Measurements from ENCODE around the gene RPS6KL1. TPM values are rescaled to one million over a fixed set of nuclear protein-coding genes. Genes with fewer than 3 reads are reported as not detected.

The RPS6KL1 gene
- total RNA-seq, 1 experiment from 2014 or later, result 9.8 TPM

DNA sequence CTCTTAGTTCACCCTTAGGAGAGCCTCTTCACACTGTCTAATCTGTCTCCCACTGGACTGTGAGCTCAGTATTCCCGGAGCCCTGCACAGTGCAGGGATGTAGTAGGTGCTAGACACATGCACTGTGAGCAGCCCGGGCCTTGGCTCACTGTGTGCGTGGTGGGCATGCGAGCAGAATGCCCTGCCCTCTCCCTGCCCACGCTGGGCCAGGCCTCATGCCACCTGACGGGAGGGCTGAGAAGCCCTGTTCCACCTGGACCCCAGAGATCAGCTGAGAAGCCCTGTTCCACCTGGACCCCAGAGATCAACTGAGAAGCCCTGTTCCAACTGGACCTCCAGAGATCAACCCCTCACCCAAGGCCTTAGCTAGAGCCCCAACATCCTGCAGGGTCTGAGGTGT is 10.9 kb downstream of the RPS6KL1 start:
- Histone ChIP-seq H3K4me3 (ENCODE audit: low read depth, low read length) (no peak overlapping the region), H3K36me3 (ENCODE audit: control insufficient read depth, insufficient read depth, low read length) (no peaks in the 10 kb centered on the region), H3K27me3 (replicated peaks; ENCODE audit: control insufficient read depth, insufficient read depth, low read length) (no peaks in the 10 kb centered on the region), H3K9me3 (no peaks in the 10 kb centered on the region), H3K4me1 (no peaks in the 10 kb centered on the region)
- no peaks in the 10 kb centered on the region for H3K27me3 Mint-ChIP-seq (ENCODE audit: insufficient read depth, unreplicated experiment)
- DNase-seq, result no peak
- H3K27ac Mint-ChIP-seq (ENCODE audit: unreplicated experiment), result no peak overlapping the region
- no peak overlapping the region for H3K4me3 Mint-ChIP-seq (ENCODE audit: unreplicated experiment)
- no TSS peak for BruUV-seq (replicated peaks)
- intact Hi-C loops (cut with micrococcal nuclease; ENCODE audit: unreplicated experiment), result no loop called here
- H3K9me3 Mint-ChIP-seq (ENCODE audit: unreplicated experiment), result no peaks in the 10 kb centered on the region
- ChIA-PET POLR2A (no interaction called here), CTCF (interaction anchor here (1.0 to 1.8 kb wide), 2 partner anchors 11 to 177 kb away, joined by 5 to 7 read pairs; partner anchors contain the start of gene RPS6KL1)
- TF ChIP-seq, protein P1, sequence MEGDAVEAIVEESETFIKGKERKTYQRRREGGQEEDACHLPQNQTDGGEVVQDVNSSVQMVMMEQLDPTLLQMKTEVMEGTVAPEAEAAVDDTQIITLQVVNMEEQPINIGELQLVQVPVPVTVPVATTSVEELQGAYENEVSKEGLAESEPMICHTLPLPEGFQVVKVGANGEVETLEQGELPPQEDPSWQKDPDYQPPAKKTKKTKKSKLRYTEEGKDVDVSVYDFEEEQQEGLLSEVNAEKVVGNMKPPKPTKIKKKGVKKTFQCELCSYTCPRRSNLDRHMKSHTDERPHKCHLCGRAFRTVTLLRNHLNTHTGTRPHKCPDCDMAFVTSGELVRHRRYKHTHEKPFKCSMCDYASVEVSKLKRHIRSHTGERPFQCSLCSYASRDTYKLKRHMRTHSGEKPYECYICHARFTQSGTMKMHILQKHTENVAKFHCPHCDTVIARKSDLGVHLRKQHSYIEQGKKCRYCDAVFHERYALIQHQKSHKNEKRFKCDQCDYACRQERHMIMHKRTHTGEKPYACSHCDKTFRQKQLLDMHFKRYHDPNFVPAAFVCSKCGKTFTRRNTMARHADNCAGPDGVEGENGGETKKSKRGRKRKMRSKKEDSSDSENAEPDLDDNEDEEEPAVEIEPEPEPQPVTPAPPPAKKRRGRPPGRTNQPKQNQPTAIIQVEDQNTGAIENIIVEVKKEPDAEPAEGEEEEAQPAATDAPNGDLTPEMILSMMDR (IDR thresholded peaks at IDR 0.05; ENCODE audit: insufficient read depth in 1 of 2, low read depth in 1 of 2, low read length in 1 of 2, severe bottlenecking in 1 of 2, unreplicated experiment in 1 of 2), result no peak
- H3K4me1 Mint-ChIP-seq (ENCODE audit: low read depth, unreplicated experiment), result no peaks in the 10 kb centered on the region
- H3K36me3 Mint-ChIP-seq (ENCODE audit: insufficient read depth, unreplicated experiment), result peaks cover 4% of the 10 kb centered on the region

DNA sequence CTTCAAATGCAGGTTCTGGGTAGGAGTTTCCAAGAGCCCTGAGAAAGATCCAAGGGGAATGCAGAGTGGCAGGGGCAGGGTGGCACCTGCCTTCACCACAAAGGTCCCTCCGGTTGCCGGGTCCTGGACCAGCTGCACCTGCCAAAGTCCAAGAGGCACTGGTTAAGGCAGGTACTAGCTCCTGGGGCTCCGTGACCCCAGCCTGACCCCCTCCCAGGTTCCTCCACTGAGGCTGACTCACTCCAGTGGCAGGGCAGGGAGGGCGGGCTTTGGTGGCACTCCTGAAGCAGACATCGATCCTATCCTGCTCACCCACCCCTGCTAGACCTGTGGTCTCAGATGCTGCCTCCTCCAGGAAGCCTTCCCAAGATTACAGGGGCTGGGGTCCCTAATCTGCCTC is 11.4 kb downstream of the RPS6KL1 start:
- BruUV-seq (replicated peaks), result no TSS peak
- no peaks in the 10 kb centered on the region for H3K4me1 ChIP-seq
- H3K9me3 ChIP-seq, result no peaks in the 10 kb centered on the region
- H3K27me3 ChIP-seq (replicated peaks; ENCODE audit: control insufficient read depth, insufficient read depth, low read length), result no peaks in the 10 kb centered on the region
- CTCF ChIA-PET, result interaction anchor here (0.6 to 1.8 kb wide), 3 partner anchors 12 to 177 kb away, joined by 3 to 7 read pairs (median 5); partner anchors contain the start of gene RPS6KL1
- Mint-ChIP-seq H3K4me1 (ENCODE audit: low read depth, unreplicated experiment) (no peaks in the 10 kb centered on the region), H3K27me3 (ENCODE audit: insufficient read depth, unreplicated experiment) (no peaks in the 10 kb centered on the region), H3K4me3 (ENCODE audit: unreplicated experiment) (no peak overlapping the region), H3K36me3 (ENCODE audit: insufficient read depth, unreplicated experiment) (peaks cover 4% of the 10 kb centered on the region), H3K9me3 (ENCODE audit: unreplicated experiment) (no peaks in the 10 kb centered on the region), H3K27ac (ENCODE audit: unreplicated experiment) (no peak overlapping the region)
- POLR2A ChIA-PET, result no interaction called here
- no peak for DNase-seq
- intact Hi-C loops (cut with micrococcal nuclease; ENCODE audit: unreplicated experiment), result no loop called here
- no peak overlapping the region for H3K4me3 ChIP-seq (ENCODE audit: low read depth, low read length)
- H3K36me3 ChIP-seq (ENCODE audit: control insufficient read depth, insufficient read depth, low read length), result no peaks in the 10 kb centered on the region
- TF ChIP-seq, protein P1 (IDR thresholded peaks at IDR 0.05; ENCODE audit: insufficient read depth in 1 of 2, low read depth in 1 of 2, low read length in 1 of 2, severe bottlenecking in 1 of 2, unreplicated experiment in 1 of 2), result no peak

DNA sequence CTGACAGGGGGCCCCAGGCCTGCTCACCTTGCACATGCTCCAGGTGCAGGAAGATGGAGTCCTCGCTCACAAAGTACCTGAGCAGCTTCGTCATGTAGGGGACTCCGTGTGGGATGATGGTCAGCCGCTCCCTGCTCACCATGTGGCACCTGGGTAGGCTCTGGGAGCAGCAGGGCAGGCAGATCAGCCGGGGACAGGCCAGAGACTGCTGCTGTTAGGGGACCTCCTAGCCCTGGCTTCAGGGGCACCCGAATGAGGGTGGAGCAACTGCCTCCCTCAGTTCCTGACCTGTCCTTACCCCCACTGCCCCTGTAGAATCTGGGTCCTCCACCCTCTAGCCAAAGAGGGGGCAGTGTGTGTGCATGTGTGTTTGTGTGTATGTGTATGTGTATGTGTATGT is 11.8 kb downstream of the RPS6KL1 start:
- ChIA-PET CTCF (interaction anchor here (0.6 to 1.8 kb wide), 3 partner anchors 12 to 177 kb away, joined by 3 to 7 read pairs (median 5); partner anchors contain the start of gene RPS6KL1), POLR2A (no interaction called here)
- no peak for DNase-seq
- Histone ChIP-seq H3K9me3 (no peaks in the 10 kb centered on the region), H3K4me3 (ENCODE audit: low read depth, low read length) (no peak overlapping the region), H3K36me3 (ENCODE audit: control insufficient read depth, insufficient read depth, low read length) (no peaks in the 10 kb centered on the region), H3K4me1 (no peaks in the 10 kb centered on the region), H3K27me3 (replicated peaks; ENCODE audit: control insufficient read depth, insufficient read depth, low read length) (no peaks in the 10 kb centered on the region)
- TF ChIP-seq, protein P1 (IDR thresholded peaks at IDR 0.05; ENCODE audit: insufficient read depth in 1 of 2, low read depth in 1 of 2, low read length in 1 of 2, severe bottlenecking in 1 of 2, unreplicated experiment in 1 of 2), result no peak
- intact Hi-C loops (cut with micrococcal nuclease; ENCODE audit: unreplicated experiment), result no loop called here
- H3K36me3 Mint-ChIP-seq (ENCODE audit: insufficient read depth, unreplicated experiment), result peaks cover 4% of the 10 kb centered on the region
- H3K27ac Mint-ChIP-seq (ENCODE audit: unreplicated experiment), result no peak overlapping the region
- H3K4me3 Mint-ChIP-seq (ENCODE audit: unreplicated experiment), result no peak overlapping the region
- no peaks in the 10 kb centered on the region for H3K27me3 Mint-ChIP-seq (ENCODE audit: insufficient read depth, unreplicated experiment)
- no TSS peak for BruUV-seq (replicated peaks)
- no peaks in the 10 kb centered on the region for H3K4me1 Mint-ChIP-seq (ENCODE audit: low read depth, unreplicated experiment)
- H3K9me3 Mint-ChIP-seq (ENCODE audit: unreplicated experiment), result no peaks in the 10 kb centered on the region
